Body of pancreas (tissue), 4 donors: ENCODE data around the gene FOXO3. TPM values are rescaled to one million over a fixed set of nuclear protein-coding genes. Genes with fewer than 3 reads are reported as not detected.
"Not testable (repeated sequence)": the region's sequence is repeated elsewhere in the genome, so short reads cannot be mapped to it uniquely, and the experiment has no call there.

Experiments used
- ATAC-seq: fragments of 150-250 bp; one replicate; pipeline ENCODE4 v1.9.1; 2016
- DNase-seq, 4 donors: peaks; one replicate each; pipeline ENCODE4 v3.0.0-alpha.2; 2019
- H3K27ac ChIP-seq, 4 donors: fragments of 200-600 bp; sonication (generic); 1 replicate in 3 of 4; 2 replicates in 1 of 4; pipeline versions ENCODE4 v1.5.1 to v1.6.1; 2016 to 2019; ENCODE audit warnings: mild to moderate bottlenecking in 1 of 4, mixed read lengths in 1 of 4, moderate library complexity in 1 of 4
- H3K27me3 ChIP-seq, 2 donors: fragments of 200-600 bp; sonication (generic); one replicate each; pipeline ENCODE4 v1.6.0; 2016; ENCODE audit warnings: mild to moderate bottlenecking in 1 of 2
- H3K36me3 ChIP-seq, 2 donors: fragments of 200-600 bp; sonication (generic); replicated peaks in 1 of 2; 2 replicates each; pipeline ENCODE4 v1.5.1; 2016; ENCODE audit warnings: low read depth in 2 of 2; ENCODE audit not compliant: insufficient read depth in 1 of 2
- H3K4me1 ChIP-seq: fragments of 200-600 bp; sonication (generic); one replicate; pipeline ENCODE4 v1.6.0; 2016
- H3K4me3 ChIP-seq, 2 donors: fragments of 200-600 bp; sonication (generic); 1 replicate in 1 of 2; 2 replicates in 1 of 2; pipeline ENCODE4 v1.5.1; 2016 to 2019
- H3K9me3 ChIP-seq, 3 donors: fragments of 200-600 bp; sonication (generic); 1 replicate in 2 of 3; 2 replicates in 1 of 3; pipeline ENCODE4 v1.5.1; 2016
- CTCF ChIP-seq, 7 experiments: fragments of 450-650 bp in 4 of 7; fragments of 200-600 bp in 3 of 7; sonication (generic) in 3 of 7; IDR thresholded peaks; one replicate each; pipeline ENCODE4 v1.5.1; 2016 to 2019; ENCODE audit warnings: antibody characterized with exemption in 7 of 7
- POLR2A ChIP-seq, 3 donors: fragments of 450-650 bp; IDR thresholded peaks; one replicate each; pipeline ENCODE4 v1.6.1; 2016; ENCODE audit warnings: antibody characterized with exemption in 3 of 3, mild to moderate bottlenecking in 2 of 3
- WGBS, 2 donors: methylation state at CpG; one replicate each; pipeline ENCODE4 v1.1.5; 2017; 5-methylcytosine and 5-hydroxymethylcytosine counted together
- intact Hi-C: fragments of 100-400 bp; cut with DNase I; formaldehyde crosslinking; loops from one replicate; pipeline ENCODE4 v1.15.1; 2023
- total RNA-seq, 2 donors: library from RNA; depleted of rRNA; stranded (reverse); fragments of >200 nt; gene quantifications; one replicate each; pipeline ENCODE4 v1.1.0, GENCODE V29; 2016

Gene FOXO3
- total RNA-seq, 2 donors from 2014 or later = 62.8 to 69.5 TPM

- Histone ChIP-seq H3K4me3 (no peak overlapping the region), H3K9me3 (no peaks in the 10 kb centered on the region), H3K27me3 (no peaks in the 10 kb centered on the region), H3K36me3 (no peaks in the 10 kb centered on the region), H3K4me1 (no peaks in the 10 kb centered on the region), H3K27ac (no peak overlapping the region)
- WGBS, 2 donors = 77% methylated on average over 11 of the region's 11 CpGs
- TF ChIP-seq CTCF (IDR thresholded peaks at IDR 0.05) (no peak), POLR2A (IDR thresholded peaks at IDR 0.05) (no peak)
- DNase-seq (no peak), ATAC-seq (no peak)
- intact Hi-C loops = no loop called here
Measured at GRCh38 chr6:108535114-108535742, 25.5 kb upstream of the FOXO3 start.

GRCh38 chr6:108535920-108536535 lies 24.7 kb upstream of the FOXO3 start:
- H3K36me3 ChIP-seq, H3K4me3 ChIP-seq, intact Hi-C loops, ATAC-seq, H3K27ac ChIP-seq, DNase-seq, H3K9me3 ChIP-seq, H3K27me3 ChIP-seq, H3K4me1 ChIP-seq: not testable (repeated sequence)
- 75 to 77% methylated on average over 4 of the region's 4 CpGs for whole genome bisulfite sequencing, 2 donors

- TF ChIP-seq POLR2A (IDR thresholded peaks at IDR 0.05) (no peak), CTCF (IDR thresholded peaks at IDR 0.05) (peak; percentile 48 to 97 (median 94))
- 5 to 9% methylated on average over 5 of the region's 5 CpGs for WGBS, 2 donors
- no peaks in the 10 kb centered on the region for H3K9me3 ChIP-seq
- no peak overlapping the region for H3K4me3 ChIP-seq
- peaks cover 11% of the 10 kb centered on the region for H3K4me1 ChIP-seq
- intact Hi-C loops = loop anchor here (2.0 to 5.0 kb wide), 2 partner anchors 293 to 350 kb away; no protein-coding TSS in a partner anchor
- no peaks in the 10 kb centered on the region for H3K36me3 ChIP-seq
- ATAC-seq = peak; percentile 91
- DNase-seq = peak; percentile 77 to 82 (median 80)
- H3K27ac ChIP-seq = no peak overlapping the region
- no peaks in the 10 kb centered on the region for H3K27me3 ChIP-seq
Measured at GRCh38 chr6:108541843-108542759, 18.6 kb upstream of the FOXO3 start.

GRCh38 chr6:108543175-108543940 lies 17.4 kb upstream of the FOXO3 start:
- Histone ChIP-seq H3K9me3 (no peaks in the 10 kb centered on the region), H3K36me3 (no peaks in the 10 kb centered on the region), H3K4me3 (no peak overlapping the region), H3K4me1 (peaks cover 11% of the 10 kb centered on the region), H3K27ac (no peak overlapping the region), H3K27me3 (no peaks in the 10 kb centered on the region)
- no peak for TF ChIP-seq CTCF (IDR thresholded peaks at IDR 0.05)
- no peak for TF ChIP-seq POLR2A (IDR thresholded peaks at IDR 0.05)
- WGBS, 2 donors = 64 to 83% methylated on average over 7 of the region's 7 CpGs
- ATAC-seq (no peak), DNase-seq (no peak)
- intact Hi-C loops = loop anchor here (2.0 to 5.0 kb wide), 2 partner anchors 291 to 349 kb away; no protein-coding TSS in a partner anchor
